K562 (cell line): ENCODE data around the gene MRPL22. TPM values are rescaled to one million over a fixed set of nuclear protein-coding genes. Genes with fewer than 3 reads are reported as not detected.

ENCODE experiments used
- ARID4B ChIP-seq: sonication (generic); formaldehyde crosslinking; IDR thresholded peaks from 2 replicates; pipeline ENCODE4 v1.8.0; 2022; ENCODE audit warnings: mild to moderate bottlenecking, missing genetic modification reagents
- ATF6 ChIP-seq: sonication (generic); formaldehyde crosslinking; IDR thresholded peaks from 2 replicates; pipeline ENCODE4 v1.4.0; 2020; ENCODE audit warnings: mild to moderate bottlenecking, missing genetic modification reagents
- EP400 ChIP-seq: fragments of 450-650 bp; IDR thresholded peaks from 2 replicates; pipeline ENCODE4 v1.6.1; 2017; ENCODE audit warnings: antibody characterized with exemption, mild to moderate bottlenecking, moderate library complexity
- ETS2 ChIP-seq: IDR thresholded peaks from 2 replicates; pipeline ENCODE4 v1.6.1; 2016; ENCODE audit warnings: borderline replicate concordance, missing genetic modification characterization, mild to moderate bottlenecking, moderate library complexity, missing compliant biosample characterization; ENCODE audit not compliant: poor library complexity, severe bottlenecking
- HOXB6 ChIP-seq: fragments of 250-450 bp; sonication (Bioruptor Pico); IDR thresholded peaks from 2 replicates; pipeline ENCODE4 v1.5.1; 2022; ENCODE audit warnings: mild to moderate bottlenecking, borderline replicate concordance
- IRF1 ChIP-seq: sonication (generic); formaldehyde crosslinking; IDR thresholded peaks from 2 replicates; pipeline ENCODE4 v1.8.0; 2022; ENCODE audit warnings: missing genetic modification reagents, mild to moderate bottlenecking, borderline replicate concordance
- JUND ChIP-seq, 2 experiments: IDR thresholded peaks; 2 replicates in 1 of 2; 3 replicates in 1 of 2; pipeline ENCODE4 v1.6.1; 2011; ENCODE audit warnings: borderline replicate concordance in 2 of 2, low read depth in 2 of 2, low read length in 2 of 2, improper control_type of control experiment in 1 of 2, missing biosample characterization in 1 of 2, missing genetic modification characterization in 1 of 2, missing genetic modification reagents in 1 of 2
- KDM5B ChIP-seq: fragments of 200-600 bp; sonication (generic); IDR thresholded peaks from 2 replicates; pipeline ENCODE4 v1.6.1; 2012; ENCODE audit warnings: low read depth, mild to moderate bottlenecking, moderate library complexity, low read length, control low read depth, inconsistent platforms; ENCODE audit not compliant: insufficient replicate concordance
- MXI1 ChIP-seq: IDR thresholded peaks from 2 replicates; pipeline ENCODE4 v1.6.1; 2011; ENCODE audit warnings: low read depth, mild to moderate bottlenecking, improper control_type of control experiment, low read length
- NBN ChIP-seq: fragments of 450-650 bp; IDR thresholded peaks from 2 replicates; pipeline ENCODE4 v1.6.1; 2016; ENCODE audit warnings: low read depth, mild to moderate bottlenecking
- PREB ChIP-seq: sonication (generic); formaldehyde crosslinking; IDR thresholded peaks from 2 replicates; pipeline ENCODE4 v1.8.1; 2023; ENCODE audit warnings: mild to moderate bottlenecking, missing genetic modification reagents
- SMARCB1 ChIP-seq: IDR thresholded peaks from 2 replicates; pipeline ENCODE4 v1.6.1; 2011; ENCODE audit warnings: improper control_type of control experiment, low read depth; ENCODE audit not compliant: insufficient read length
- TAF1 ChIP-seq: IDR thresholded peaks from 2 replicates; pipeline ENCODE4 v1.6.1; 2011; ENCODE audit warnings: mild to moderate bottlenecking, low read length, moderate library complexity; ENCODE audit not compliant: insufficient read depth, control insufficient read depth, severe bottlenecking; ENCODE audit errors: extremely low read depth
- TFAP4 ChIP-seq: sonication (generic); formaldehyde crosslinking; IDR thresholded peaks from 2 replicates; pipeline ENCODE4 v1.8.0; 2022; ENCODE audit warnings: missing genetic modification reagents, mild to moderate bottlenecking, moderate library complexity, borderline replicate concordance
- XRCC5 ChIP-seq: fragments of 200-400 bp; formaldehyde crosslinking; IDR thresholded peaks from 2 replicates; pipeline ENCODE4 v1.6.1; 2017; ENCODE audit warnings: low read depth, mild to moderate bottlenecking, low read length
- polyA plus RNA-seq, 8 experiments: library from polyadenylated mRNA; depleted of rRNA in 4 of 8; stranded (reverse) in 5 of 8; unstranded in 3 of 8; fragments of >200 nt; fragmentation: Nextera tagmentation in 2 of 8; fragmentation: Illumina TruSeq in 1 of 8; extraction: Ambion mirVana in 2 of 8; extraction: Trizol in 1 of 8; gene quantifications; 2 replicates each; pipeline versions ENCODE4 v1.2.1 to v1.2.3, GENCODE V29; 2011 to 2014; ENCODE audit warnings: inconsistent platforms in 1 of 8, missing spikeins in 1 of 8
- total RNA-seq, 7 experiments: library from RNA; depleted of rRNA in 6 of 7; stranded (reverse); fragments of >200 nt in 6 of 7; fragmentation: Illumina TruSeq in 2 of 7; extraction: Trizol in 2 of 7; gene quantifications; 2 replicates each; pipeline versions ENCODE4 v1.2.1 to v1.2.3, GENCODE V29; 2011 to 2021; ENCODE audit warnings: low replicate concordance in 1 of 7

Gene MRPL22
- total and polyA plus RNA-seq, 9 of the 15 experiments (the other 6 are each of a cell fraction or from before 2014, with no cell fraction given): 41.1 to 424 (median 102) TPM

GRCh38 chr5:154937718-154938466 is 3.0 kb upstream of the MRPL22 start, which contains the start of gene GEMIN5 (continued):
- TF ChIP-seq ARID4B (CRISPR knock-in tag) (peak; percentile 88), XRCC5 (peak; percentile 67; the same call in 1 of the 2 replicates), IRF1 (no peak), KDM5B (peak; percentile 45), ATF6 (CRISPR knock-in tag) (0 out of 2 replicates have a peak, but pooled peaks have one; percentile 35), ETS2 (no peak), SMARCB1 (no peak), PREB (CRISPR knock-in tag) (0 out of 2 replicates have a peak, but pooled peaks have one; percentile 73), EP400 (peak; percentile 69; the same call in 1 of the 2 replicates), NBN (0 out of 2 replicates have a peak, but pooled peaks have one; percentile 22), TAF1 (peak; percentile 67), MXI1 (peak; percentile 91), HOXB6 (CRISPR knock-in tag) (no peak), JUND (IDR thresholded peaks at IDR 0.05; ENCODE audit: borderline replicate concordance, low read depth, low read length) (peak; percentile 64), JUND (tag; IDR thresholded peaks at IDR 0.05; ENCODE audit: borderline replicate concordance, low read depth, low read length) (peak; percentile 40; the same call in 1 of the 3 replicates), TFAP4 (peak; percentile 92)
